H54 (cell line): ENCODE measurements around the gene IST1.
"Not testable (repeated sequence)": the region's sequence is repeated elsewhere in the genome, so short reads cannot be mapped to it uniquely, and the experiment has no call there.

Experiments
- DNase-seq: peaks from one replicate; pipeline ENCODE4 v3.0.0; 2011; ENCODE audit warnings: low spot score, mixed read lengths; ENCODE audit not compliant: insufficient read length
- FAIRE-seq: peaks from 3 replicates; lab custom pipeline; 2011; peaks lifted over from hg19 to GRCh38; lab: Jason Lieb, UNC
- POLR2A ChIP-seq: IDR thresholded peaks from 2 replicates; pipeline ENCODE4 v1.6.1; 2011; ENCODE audit warnings: low read depth, mild to moderate bottlenecking, low read length

The IST1 gene

DNA sequence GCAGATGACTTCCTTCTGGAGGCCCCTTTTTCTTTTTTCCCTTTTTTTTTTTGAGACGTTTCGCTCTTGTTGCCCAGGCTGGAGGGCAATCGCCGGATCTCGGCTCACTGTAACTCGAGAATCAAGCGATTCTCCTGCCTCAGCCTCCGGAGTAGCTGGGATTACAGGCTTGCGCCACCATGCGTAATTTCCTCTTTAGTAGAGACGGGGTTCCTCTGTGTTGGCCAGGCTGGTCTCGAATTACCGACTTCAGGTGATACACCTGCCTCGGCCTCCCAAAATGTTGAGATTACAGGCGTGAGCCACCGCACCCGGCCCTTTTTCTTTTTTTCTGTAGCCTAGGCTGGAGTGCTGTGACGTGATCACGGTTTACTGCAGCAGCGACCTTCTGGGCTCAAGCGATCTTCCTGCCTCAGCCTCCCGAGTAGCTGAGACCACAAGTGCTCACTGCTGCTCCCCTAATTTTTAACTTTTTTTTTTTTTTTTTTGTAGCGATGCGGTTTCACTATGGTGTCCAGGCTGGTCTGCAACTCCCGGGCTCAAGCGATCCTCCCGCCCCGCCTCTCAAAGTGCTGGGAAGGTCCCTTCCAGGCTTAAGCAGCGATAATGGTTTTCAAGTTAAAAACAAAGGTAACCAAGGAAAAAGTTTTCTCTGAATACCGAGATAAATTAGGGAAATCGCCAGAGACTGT lies 956 bp upstream of the IST1 start:
- DNase-seq (no peak), FAIRE-seq (no peak)
- TF ChIP-seq POLR2A: no peak

DNA sequence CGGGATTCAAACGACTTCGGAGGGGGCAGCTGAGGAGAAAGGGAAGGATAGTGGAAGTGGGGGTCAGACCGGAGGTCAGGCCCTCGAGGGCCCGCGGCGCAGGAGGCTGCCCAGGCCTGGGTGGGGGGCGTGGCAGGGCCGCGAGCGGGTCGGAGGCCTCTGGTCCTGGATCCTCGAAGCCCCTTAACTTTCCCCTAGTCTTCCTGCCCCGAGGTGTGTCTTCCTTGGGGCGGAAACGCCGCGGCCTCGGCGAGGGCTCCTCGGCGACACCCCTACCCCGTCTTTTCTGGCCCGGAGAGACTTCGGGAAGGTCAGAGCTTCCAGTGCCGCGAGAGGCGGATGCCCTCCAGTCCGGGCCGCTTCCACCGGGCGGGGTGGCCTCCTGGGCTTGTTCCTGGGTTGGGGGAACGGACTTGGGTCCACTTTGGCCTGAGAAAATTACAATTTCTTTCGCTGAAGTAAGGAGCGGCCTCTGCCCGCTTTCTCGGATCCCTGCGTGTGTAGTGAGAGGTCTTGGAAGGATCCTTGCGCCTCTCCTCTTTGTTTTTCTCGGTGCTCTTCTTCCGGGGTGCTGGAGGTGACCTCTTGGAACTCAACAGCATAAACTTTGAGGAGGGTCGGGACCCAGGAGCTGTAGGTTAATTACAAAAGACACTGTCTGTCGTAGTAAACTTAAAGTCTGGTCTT lies 491 bp downstream of the IST1 start:
- no peak for FAIRE-seq
- DNase-seq: peak; percentile 26
- no peak for TF ChIP-seq POLR2A

DNA sequence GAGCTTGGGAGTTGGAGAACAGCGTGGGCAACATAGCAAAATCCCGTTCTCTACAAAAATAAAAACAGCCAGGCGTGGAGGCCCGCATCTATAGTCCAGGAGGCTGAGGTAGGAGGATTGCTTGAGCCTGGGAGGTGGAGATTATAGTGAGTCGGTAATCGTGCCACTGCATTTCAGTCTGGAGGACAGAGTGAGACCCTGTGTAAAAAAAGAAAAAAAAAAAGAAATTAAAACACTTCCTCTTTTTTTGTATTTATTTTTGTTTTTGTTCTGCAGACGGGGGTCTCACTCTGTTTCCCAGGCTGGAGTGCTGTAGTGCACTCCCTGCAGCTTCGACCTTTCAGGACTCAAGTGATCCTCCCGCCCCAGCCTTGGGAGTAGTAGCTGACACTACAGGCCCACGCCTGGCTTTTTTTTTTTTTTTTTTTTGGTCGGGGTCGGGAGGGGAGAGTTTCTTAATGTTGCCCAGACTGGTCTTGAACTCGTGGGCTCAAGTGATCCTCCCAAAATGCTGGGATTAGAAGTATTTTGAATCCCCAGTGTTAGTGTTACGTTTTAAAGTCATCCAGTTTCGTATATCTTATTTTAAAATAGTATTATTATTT lies 1.5 kb downstream of the IST1 start:
- no peak for FAIRE-seq
- no peak for DNase-seq
- no peak for TF ChIP-seq POLR2A

DNA sequence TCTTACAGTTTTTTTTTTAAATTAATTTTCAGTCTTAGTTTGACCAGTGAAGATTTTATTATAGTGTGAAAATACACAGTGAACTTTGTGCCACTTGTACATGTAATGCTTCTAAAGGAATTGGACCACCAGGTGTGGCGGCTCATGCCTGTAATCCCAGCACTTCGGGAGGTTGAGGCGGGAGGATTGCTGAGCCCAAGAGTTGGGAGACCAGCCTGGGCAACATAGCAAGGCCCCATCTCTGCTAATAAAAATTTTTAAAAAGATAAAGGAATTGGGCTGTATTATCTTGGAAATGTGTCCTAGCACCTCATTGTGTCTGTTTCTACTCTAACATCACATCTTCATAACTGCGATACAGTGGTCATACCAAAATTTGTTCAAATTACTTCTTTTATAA lies 3.8 kb downstream of the IST1 start:
- DNase-seq: no peak
- no peak for TF ChIP-seq POLR2A
- no peak for FAIRE-seq

DNA sequence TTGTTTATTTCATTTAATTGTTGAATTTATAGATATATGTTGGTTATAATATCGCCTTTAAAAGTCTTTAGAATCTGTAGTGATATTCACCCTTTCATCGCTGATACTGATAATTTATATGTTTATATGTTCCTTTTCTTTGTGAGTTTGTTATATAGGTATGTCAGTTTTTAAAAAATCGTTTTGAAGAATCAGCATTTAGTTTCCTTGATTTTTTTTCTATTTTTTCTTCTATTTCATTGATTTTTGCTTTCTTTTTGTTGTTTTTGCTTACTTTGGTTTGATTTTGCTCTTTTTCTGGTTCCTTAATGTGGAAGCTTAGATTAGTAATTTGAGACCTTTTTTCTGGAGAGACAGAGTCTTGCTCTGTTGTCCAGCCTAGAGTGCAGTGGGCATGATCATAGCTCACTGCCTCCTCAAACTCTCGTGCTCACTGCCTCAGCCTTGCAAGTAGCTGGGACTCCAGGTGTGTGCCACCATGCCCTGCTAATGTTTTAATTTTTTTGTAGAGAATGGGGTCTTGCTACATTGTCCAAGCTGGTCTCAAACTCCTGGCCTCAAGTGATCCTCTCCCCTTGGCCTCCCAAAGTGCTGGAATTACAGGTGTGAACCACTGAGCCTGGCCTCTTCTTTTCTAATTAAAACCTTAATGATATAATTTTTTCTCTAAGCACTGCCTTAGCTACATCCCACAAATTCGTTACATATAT lies 7.5 kb downstream of the IST1 start:
- FAIRE-seq (no peak), DNase-seq (no peak)
- TF ChIP-seq POLR2A: no peak

DNA sequence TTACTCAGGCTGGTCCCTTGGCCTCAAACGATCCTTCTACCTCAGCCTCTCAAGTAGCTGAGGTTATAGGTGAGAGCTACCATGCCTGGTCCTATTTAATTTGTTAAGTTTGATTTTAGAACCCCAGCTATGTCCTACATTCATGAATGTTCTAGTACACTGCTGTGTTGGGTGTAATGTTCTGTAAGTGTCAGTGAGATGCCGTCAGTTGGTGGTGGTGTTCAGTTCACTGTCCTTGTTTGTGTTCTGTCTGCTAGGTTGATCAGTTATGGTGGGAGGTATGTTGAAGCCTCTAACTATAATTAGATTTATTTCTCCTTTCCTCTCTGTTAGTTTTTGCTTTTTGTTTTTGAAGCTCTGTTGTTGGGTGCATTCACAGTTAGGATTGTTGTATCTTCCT lies 8.3 kb downstream of the IST1 start:
- TF ChIP-seq POLR2A: no peak
- no peak for FAIRE-seq
- no peak for DNase-seq

DNA sequence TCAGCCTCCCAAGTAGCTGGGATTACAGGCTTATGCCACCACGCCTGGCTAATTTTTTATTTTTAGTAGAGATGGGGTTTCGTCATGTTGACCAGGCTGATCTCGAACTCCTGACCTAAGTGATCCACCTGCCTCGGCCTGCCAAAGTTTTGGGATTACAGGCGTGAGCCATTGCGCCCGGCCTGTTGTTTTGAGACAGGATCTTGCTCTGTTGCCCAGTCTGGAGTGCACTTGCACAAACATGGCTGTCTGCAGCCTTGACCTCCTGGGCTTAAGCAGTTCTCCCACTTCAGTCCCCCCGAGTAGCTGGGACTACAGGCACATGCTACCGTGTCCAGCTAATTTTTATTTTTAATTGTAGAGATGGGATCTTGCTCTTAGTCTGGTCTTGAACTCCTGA lies 8.9 kb downstream of the IST1 start:
- DNase-seq: no peak
- TF ChIP-seq POLR2A: no peak
- FAIRE-seq: no peak

DNA sequence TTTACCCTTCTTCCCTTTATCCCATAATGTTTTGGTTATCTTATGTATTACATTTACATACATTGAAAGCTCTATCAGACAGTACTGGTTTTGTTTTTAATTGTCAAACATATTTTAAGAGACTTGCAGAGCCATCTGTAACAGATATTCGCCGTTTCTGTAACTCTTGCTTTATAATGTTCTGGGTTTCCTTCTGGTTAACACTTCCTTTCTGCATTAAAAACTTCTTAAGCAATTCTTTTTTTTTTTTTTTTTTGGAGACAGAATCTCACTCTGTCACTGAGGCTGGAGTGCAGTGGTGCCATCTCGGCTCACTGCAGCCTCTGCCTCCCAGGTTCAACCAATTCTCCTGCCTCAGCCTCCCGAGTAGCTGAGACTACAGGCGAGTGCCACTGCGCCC lies 10.4 kb downstream of the IST1 start:
- not testable (repeated sequence) for FAIRE-seq, DNase-seq

DNA sequence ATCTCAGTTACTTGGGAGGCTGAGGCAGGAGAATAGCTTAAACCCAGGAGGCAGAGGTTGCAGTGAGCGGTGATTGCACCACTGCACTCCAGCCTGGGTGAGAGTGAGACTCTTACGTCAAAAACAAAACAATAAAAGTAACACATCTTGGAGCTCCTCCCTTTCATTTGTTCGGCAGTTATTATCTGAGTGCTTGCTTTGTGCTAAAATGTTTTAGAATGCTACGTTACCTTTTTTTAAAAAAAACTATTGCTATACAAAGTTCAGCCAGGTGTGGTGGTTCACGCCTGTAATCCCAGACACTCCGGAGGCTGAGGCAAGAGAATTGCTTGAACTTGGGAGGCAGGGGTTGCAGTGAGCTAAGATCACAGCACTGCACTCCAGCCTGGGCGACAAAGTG lies 15.8 kb downstream of the IST1 start:
- DNase-seq (no peak), FAIRE-seq (no peak)
- TF ChIP-seq POLR2A: no peak

DNA sequence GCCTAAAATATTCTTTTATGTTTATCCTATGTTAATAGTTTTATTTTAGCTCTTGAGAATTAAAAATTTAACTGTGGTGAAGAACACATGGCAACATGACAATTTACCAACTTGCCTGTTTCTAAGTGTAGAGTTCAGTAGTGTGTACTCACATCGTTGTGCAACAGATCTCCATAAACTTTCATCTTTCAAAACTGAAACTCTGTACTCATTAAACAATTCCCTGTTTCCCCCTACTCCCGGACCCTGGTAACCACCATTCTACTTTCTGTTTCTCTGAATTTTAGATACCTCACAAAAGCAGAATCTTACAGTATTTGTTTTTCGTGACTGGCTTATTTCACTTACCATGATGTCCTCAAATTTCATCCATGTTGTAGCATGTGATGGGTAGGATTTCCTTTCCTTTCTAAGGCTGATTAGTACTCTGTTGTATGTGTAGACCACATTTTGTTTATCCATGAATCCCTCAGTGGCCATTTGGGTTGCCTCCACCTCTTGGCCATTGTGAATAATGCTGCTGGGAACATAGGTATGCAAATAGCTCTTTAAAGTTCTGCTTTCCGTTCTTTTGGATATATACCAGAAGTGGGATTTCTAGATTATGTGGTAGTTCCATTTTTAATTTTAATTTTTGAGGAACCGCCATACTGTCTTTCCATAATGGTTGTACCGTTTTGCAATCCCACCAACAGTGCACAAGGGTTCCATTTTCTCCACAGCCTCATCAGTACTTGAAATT lies 17.4 kb downstream of the IST1 start:
- FAIRE-seq (no peak), DNase-seq (no peak)
- TF ChIP-seq POLR2A: no peak

DNA sequence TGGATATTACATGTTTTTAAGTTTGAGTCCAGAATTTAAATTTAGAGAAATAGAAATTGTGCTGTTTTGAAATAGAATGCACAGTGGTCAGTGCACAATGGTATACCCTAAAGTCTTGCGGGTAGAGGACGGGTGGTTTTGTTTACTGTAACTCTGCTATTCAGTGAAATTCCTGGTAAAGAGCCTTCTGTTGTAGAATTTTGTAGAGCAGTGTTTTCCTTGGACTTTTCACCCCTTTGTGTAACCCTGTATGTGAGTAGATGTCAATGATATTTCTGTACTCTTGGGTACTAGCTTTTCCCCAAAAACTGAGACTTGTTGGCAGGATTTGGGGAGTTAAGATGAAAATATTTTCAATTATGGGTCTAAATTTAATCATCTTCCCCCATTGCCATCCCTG lies 19.5 kb downstream of the IST1 start:
- DNase-seq: no peak
- FAIRE-seq: no peak
- no peak for TF ChIP-seq POLR2A

DNA sequence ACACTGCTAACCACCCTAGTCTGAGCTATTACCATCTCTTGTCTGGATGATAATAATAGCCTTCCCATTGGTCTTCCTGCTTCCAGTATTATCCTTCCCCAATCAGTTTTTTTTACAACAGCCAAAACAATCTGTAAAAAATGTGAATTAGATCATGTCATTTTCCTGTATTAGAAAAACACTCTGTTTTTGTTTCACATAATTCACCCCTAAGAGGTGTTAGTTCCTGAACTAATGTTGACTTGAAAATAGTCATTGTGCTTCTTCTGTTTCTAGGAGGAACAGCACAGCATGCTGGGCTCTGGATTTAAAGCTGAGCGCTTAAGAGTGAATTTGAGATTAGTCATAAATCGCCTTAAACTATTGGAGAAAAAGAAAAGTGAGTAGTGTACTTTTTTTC lies 20.0 kb downstream of the IST1 start:
- DNase-seq (no peak), FAIRE-seq (no peak)
- no peak for TF ChIP-seq POLR2A

DNA sequence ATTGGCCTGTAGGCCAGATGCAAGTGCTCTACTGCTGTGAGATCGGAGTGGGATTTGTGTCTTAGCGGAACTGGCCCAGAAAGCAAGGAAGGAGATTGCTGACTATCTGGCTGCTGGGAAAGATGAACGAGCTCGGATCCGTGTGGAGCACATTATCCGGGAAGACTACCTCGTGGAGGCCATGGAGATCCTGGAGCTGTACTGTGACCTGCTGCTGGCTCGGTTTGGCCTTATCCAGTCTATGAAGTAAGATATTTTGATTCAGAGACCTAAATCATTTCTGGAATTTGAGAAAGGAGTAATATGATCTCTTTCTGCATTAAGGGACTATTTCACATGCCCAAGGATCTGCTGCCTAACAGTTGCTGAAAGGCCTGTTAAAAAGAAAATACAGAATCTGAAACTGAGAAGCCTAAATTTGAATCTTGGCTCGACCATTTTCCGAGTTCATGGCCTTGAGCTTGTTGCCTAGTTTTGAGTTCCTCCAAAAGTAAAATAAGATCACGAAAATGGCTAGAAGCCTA lies 21.1 kb downstream of the IST1 start:
- TF ChIP-seq POLR2A: no peak
- FAIRE-seq: peak; percentile 36
- DNase-seq: no peak

DNA sequence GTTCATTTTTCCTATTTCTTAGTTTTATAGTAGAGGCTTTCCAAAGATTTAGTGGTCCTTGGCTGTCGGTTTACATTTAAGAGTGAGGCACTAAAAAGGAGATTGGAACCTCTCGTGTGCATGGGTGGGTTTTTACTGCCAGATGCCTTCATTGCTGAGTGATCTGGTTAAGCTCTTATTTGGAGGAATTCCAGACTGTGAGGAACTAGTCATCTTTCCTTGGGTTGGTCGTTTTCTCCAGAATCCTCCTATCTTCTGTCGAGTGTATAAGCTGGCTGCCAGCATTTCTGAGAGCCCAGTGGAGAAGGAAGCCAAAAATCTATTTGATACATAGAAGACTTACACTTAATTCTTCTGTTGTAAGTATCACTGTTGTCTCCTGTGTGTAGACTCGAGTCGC lies 22.6 kb downstream of the IST1 start:
- FAIRE-seq (no peak), DNase-seq (no peak)
- TF ChIP-seq POLR2A: no peak
